ENCODE data around the gene P2RX4. TPM values are rescaled to one million over a fixed set of nuclear protein-coding genes. Genes with fewer than 3 reads are reported as not detected.

Gene P2RX4
- total RNA-seq, 1 donor from 2014 or later, result 17.0 TPM

GRCh38 chr12:121248622-121249021 is 38.7 kb downstream of the P2RX4 start:
- no peak for TF ChIP-seq CTCF (conservative IDR thresholded peaks at IDR 0.05)
- Mint-ChIP-seq H3K9me3 (no peaks in the 10 kb centered on the region), H3K27ac (no peak overlapping the region), H3K36me3 (peaks cover 25% of the 10 kb centered on the region), H3K4me3 (no peak overlapping the region), H3K27me3 (no peaks in the 10 kb centered on the region), H3K4me1 (ENCODE audit: unreplicated experiment) (no peaks in the 10 kb centered on the region)
- no peak for DNase-seq (ENCODE audit: extremely low spot score, unreplicated experiment)

GRCh38 chr12:121250359-121250758 is 40.4 kb downstream of the P2RX4 start:
- no peak overlapping the region for H3K27ac Mint-ChIP-seq
- peaks cover 34% of the 10 kb centered on the region for H3K36me3 Mint-ChIP-seq
- TF ChIP-seq CTCF (conservative IDR thresholded peaks at IDR 0.05), result no peak

GRCh38 chr12:121251838-121252237 is 41.9 kb downstream of the P2RX4 start:
- H3K27ac Mint-ChIP-seq, result no peak overlapping the region
- no peaks in the 10 kb centered on the region for H3K4me1 Mint-ChIP-seq (ENCODE audit: unreplicated experiment)
- no peaks in the 10 kb centered on the region for H3K9me3 Mint-ChIP-seq
- peaks cover 40% of the 10 kb centered on the region for H3K36me3 Mint-ChIP-seq
- no peak for TF ChIP-seq CTCF (conservative IDR thresholded peaks at IDR 0.05)
- DNase-seq (ENCODE audit: extremely low spot score, unreplicated experiment), result no peak
- no peak overlapping the region for H3K4me3 Mint-ChIP-seq
- no peaks in the 10 kb centered on the region for H3K27me3 Mint-ChIP-seq

More at GRCh38 chr12:121250359-121250758, 40.4 kb downstream of the P2RX4 start:
- Mint-ChIP-seq H3K4me3 (no peak overlapping the region), H3K9me3 (no peaks in the 10 kb centered on the region), H3K4me1 (ENCODE audit: unreplicated experiment) (no peaks in the 10 kb centered on the region), H3K27me3 (no peaks in the 10 kb centered on the region)
- no peak for DNase-seq (ENCODE audit: extremely low spot score, unreplicated experiment)

- Mint-ChIP-seq H3K27ac (no peak overlapping the region), H3K36me3 (peaks cover 41% of the 10 kb centered on the region), H3K9me3 (no peaks in the 10 kb centered on the region), H3K4me1 (ENCODE audit: unreplicated experiment) (no peaks in the 10 kb centered on the region), H3K4me3 (no peak overlapping the region), H3K27me3 (no peaks in the 10 kb centered on the region)
- TF ChIP-seq CTCF (conservative IDR thresholded peaks at IDR 0.05), result no peak
- no peak for DNase-seq (ENCODE audit: extremely low spot score, unreplicated experiment)
Observed at GRCh38 chr12:121252712-121253345, 42.9 kb downstream of the P2RX4 start.

GRCh38 chr12:121253638-121254335 is 43.9 kb downstream of the P2RX4 start:
- Mint-ChIP-seq H3K4me1 (ENCODE audit: unreplicated experiment) (no peaks in the 10 kb centered on the region), H3K27ac (no peak overlapping the region), H3K9me3 (no peaks in the 10 kb centered on the region), H3K36me3 (peaks cover 41% of the 10 kb centered on the region), H3K27me3 (no peaks in the 10 kb centered on the region), H3K4me3 (no peak overlapping the region)
- no peak for TF ChIP-seq CTCF (conservative IDR thresholded peaks at IDR 0.05)
- no peak for DNase-seq (ENCODE audit: extremely low spot score, unreplicated experiment)
